Neuronal stem cell (in vitro differentiated cells): ENCODE measurements around the gene VAMP4.

Experiments
- DNase-seq: peaks from one replicate; pipeline ENCODE4 v3.0.0-alpha.2; 2013; ENCODE audit warnings: low spot score
- H2AFZ ChIP-seq: one replicate; pipeline ENCODE4 v1.6.1; 2013; ENCODE audit warnings: mild to moderate bottlenecking, low read length, inconsistent platforms
- H2AK5ac ChIP-seq: 2 replicates; pipeline ENCODE4 v1.6.1; 2013; ENCODE audit warnings: low read depth, mild to moderate bottlenecking, inconsistent platforms, low read length, moderate library complexity, mixed read lengths
- H2BK120ac ChIP-seq: 2 replicates; pipeline ENCODE4 v1.6.1; 2013; ENCODE audit warnings: low read depth, mild to moderate bottlenecking, inconsistent platforms, low read length, moderate library complexity, mixed read lengths
- H2BK12ac ChIP-seq: one replicate; pipeline ENCODE4 v1.6.1; 2013; ENCODE audit warnings: low read length, inconsistent platforms
- H2BK15ac ChIP-seq: 2 replicates; pipeline ENCODE4 v1.6.1; 2013; ENCODE audit warnings: mild to moderate bottlenecking, low read length, inconsistent platforms, mixed read lengths
- H2BK5ac ChIP-seq: one replicate; pipeline ENCODE4 v1.6.1; 2013; ENCODE audit warnings: inconsistent platforms, mild to moderate bottlenecking, low read length, moderate library complexity
- H3K14ac ChIP-seq: one replicate; pipeline ENCODE4 v1.6.1; 2013; ENCODE audit warnings: low read length, inconsistent platforms
- H3K18ac ChIP-seq: 2 replicates; pipeline ENCODE4 v1.6.1; 2013; ENCODE audit warnings: low read length, inconsistent platforms
- H3K23ac ChIP-seq: 2 replicates; pipeline ENCODE4 v1.6.1; 2013; ENCODE audit warnings: low read depth, mild to moderate bottlenecking, mixed read lengths, low read length, inconsistent platforms; ENCODE audit not compliant: poor library complexity
- H3K27ac ChIP-seq: replicated peaks from 3 replicates; pipeline ENCODE4 v1.5.1; 2013; ENCODE audit warnings: low read length, inconsistent platforms
- H3K27me3 ChIP-seq, 3 experiments: 2 replicates each; pipeline ENCODE4 v1.6.1; 2013; ENCODE audit warnings: low read length in 3 of 3, mild to moderate bottlenecking in 2 of 3, inconsistent platforms in 1 of 3, low read depth in 1 of 3, mixed read lengths in 1 of 3, moderate library complexity in 1 of 3; ENCODE audit not compliant: control insufficient read depth in 3 of 3, insufficient read depth in 3 of 3
- H3K36me3 ChIP-seq, 2 donors: replicated peaks in 1 of 2; 2 replicates each; pipeline ENCODE4 v1.6.1; 2013; ENCODE audit warnings: low read length in 2 of 2; ENCODE audit not compliant: control insufficient read depth in 2 of 2, insufficient read depth in 2 of 2
- H3K4ac ChIP-seq: 2 replicates; pipeline ENCODE4 v1.6.1; 2013; ENCODE audit warnings: inconsistent platforms, mild to moderate bottlenecking, low read length, moderate library complexity
- H3K4me1 ChIP-seq, 2 donors: 1 replicate in 1 of 2; 2 replicates in 1 of 2; pipeline ENCODE4 v1.6.1; 2013; ENCODE audit warnings: low read length in 2 of 2, low read depth in 1 of 2; ENCODE audit not compliant: control insufficient read depth in 2 of 2, insufficient read depth in 1 of 2
- H3K4me2 ChIP-seq: one replicate; pipeline ENCODE4 v1.6.1; 2013; ENCODE audit warnings: mild to moderate bottlenecking, low read length, inconsistent platforms; ENCODE audit not compliant: insufficient read depth, poor library complexity, severe bottlenecking
- H3K4me3 ChIP-seq, 2 donors: 2 replicates each; pipeline ENCODE4 v1.5.1; 2013; ENCODE audit warnings: low read length in 2 of 2, mild to moderate bottlenecking in 2 of 2, inconsistent platforms in 1 of 2, moderate library complexity in 1 of 2
- H3K79me1 ChIP-seq: one replicate; pipeline ENCODE4 v1.6.1; 2013; ENCODE audit warnings: low read depth, mild to moderate bottlenecking, inconsistent platforms, low read length, moderate library complexity
- H3K9ac ChIP-seq: one replicate; pipeline ENCODE4 v1.6.1; 2013; ENCODE audit warnings: mild to moderate bottlenecking, low read depth, low read length, inconsistent platforms; ENCODE audit not compliant: poor library complexity
- H3K9me3 ChIP-seq, 2 donors: replicated peaks in 1 of 2; 2 replicates each; pipeline versions ENCODE3 to v1.6.1; 2013; ENCODE audit warnings: low read length in 2 of 2, mild to moderate bottlenecking in 2 of 2, inconsistent platforms in 1 of 2, low read depth in 1 of 2, mixed read lengths in 1 of 2, moderate library complexity in 1 of 2; ENCODE audit not compliant: control insufficient read depth in 2 of 2, insufficient read depth in 1 of 2
- H4K8ac ChIP-seq: one replicate; pipeline ENCODE4 v1.6.1; 2013; ENCODE audit warnings: low read depth, mild to moderate bottlenecking, inconsistent platforms, low read length, moderate library complexity
- H4K91ac ChIP-seq: one replicate; pipeline ENCODE4 v1.6.1; 2013; ENCODE audit warnings: low read length, low read depth, mild to moderate bottlenecking, inconsistent platforms; ENCODE audit not compliant: poor library complexity
- WGBS, 2 donors: extraction: QIAGEN DNeasy Blood & Tissue Kit; methylation state at CpG; one replicate each; pipeline ENCODE4 v1.1.7; 2013; ENCODE audit warnings: missing lambda C conversion rate in 2 of 2, mixed read lengths in 1 of 2; ENCODE audit not compliant: insufficient read length in 2 of 2, insufficient replicate concordance in 1 of 2; ENCODE audit errors: extremely low coverage in 2 of 2; 5-methylcytosine and 5-hydroxymethylcytosine counted together

The VAMP4 gene

DNA sequence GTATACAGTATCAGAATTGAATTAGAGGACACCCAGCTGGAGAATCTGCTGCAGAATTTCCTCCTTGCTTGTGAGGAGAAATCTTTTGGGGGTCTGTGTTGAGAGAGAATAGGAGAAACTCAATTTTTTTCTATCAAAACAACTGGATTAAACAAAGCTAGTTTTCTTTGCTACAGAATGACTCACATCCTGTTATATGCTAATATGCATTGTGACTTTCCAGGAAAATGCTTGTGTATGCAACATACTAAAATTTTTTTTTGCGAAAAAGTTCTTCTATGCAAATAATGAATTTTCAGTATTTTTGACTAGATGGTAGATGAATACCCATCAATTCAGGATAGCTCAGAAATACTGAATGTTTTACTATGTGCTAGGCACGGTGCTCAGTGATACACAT, 2.2 kb downstream of the VAMP4 start:
- Histone ChIP-seq H3K4me2 (no peak overlapping the region), H3K27ac (no peak overlapping the region), H3K79me1 (peaks cover 1% of the 10 kb centered on the region), H3K9ac (no peak overlapping the region), H3K4me1 (peaks cover 1 to 12% of the 10 kb centered on the region in 2 donors), H3K9me3 (no peaks in the 10 kb centered on the region), H3K14ac (no peak overlapping the region), H3K27me3 (no peaks in the 10 kb centered on the region), H4K91ac (no peak overlapping the region), H3K4ac (no peak overlapping the region), H3K4me3 (no peak overlapping the region), H3K23ac (no peak overlapping the region), H2BK120ac (no peak overlapping the region), H2BK12ac (no peak overlapping the region), H2AFZ (no peak overlapping the region), H2AK5ac (no peak overlapping the region), H3K36me3 (peaks cover 2 to 28% of the 10 kb centered on the region in 2 donors), H2BK5ac (no peak overlapping the region), H2BK15ac (no peak overlapping the region), H3K18ac (no peak overlapping the region), H4K8ac (no peak overlapping the region)
- WGBS, 2 donors, result no CpG with 5 or more reads among the region's 2 CpGs
- no peak for DNase-seq

GRCh38 chr1:171738911-171739310, 3.0 kb downstream of the VAMP4 start:
- Histone ChIP-seq H3K4ac (no peak overlapping the region), H2BK12ac (no peak overlapping the region), H3K79me1 (peaks cover 1% of the 10 kb centered on the region), H3K4me2 (no peak overlapping the region), H3K9ac (no peak overlapping the region), H2AK5ac (no peak overlapping the region), H3K9me3 (no peaks in the 10 kb centered on the region), H3K4me3 (no peak overlapping the region), H2AFZ (no peak overlapping the region), H3K14ac (no peak overlapping the region), H3K27me3 (no peaks in the 10 kb centered on the region), H2BK120ac (no peak overlapping the region), H4K91ac (no peak overlapping the region), H3K23ac (no peak overlapping the region), H3K4me1 (peaks cover 1 to 12% of the 10 kb centered on the region in 2 donors), H2BK5ac (no peak overlapping the region), H3K36me3 (peaks cover 2 to 31% of the 10 kb centered on the region in 2 donors), H2BK15ac (no peak overlapping the region), H4K8ac (no peak overlapping the region), H3K18ac (no peak overlapping the region), H3K27ac (no peak overlapping the region)
- no peak for DNase-seq
- WGBS, 2 donors, result no CpG with 5 or more reads among the region's 2 CpGs

GRCh38 chr1:171736196-171736595, 5.7 kb downstream of the VAMP4 start:
- no peak overlapping the region for H4K91ac ChIP-seq
- H3K14ac ChIP-seq, result no peak overlapping the region
- H3K9ac ChIP-seq, result no peak overlapping the region
- H2AFZ ChIP-seq, result no peak overlapping the region
- H3K4ac ChIP-seq, result no peak overlapping the region
- no peak overlapping the region for H4K8ac ChIP-seq
- H3K23ac ChIP-seq, result no peak overlapping the region
- no peak overlapping the region for H3K18ac ChIP-seq
- peaks cover 1 to 8% of the 10 kb centered on the region in 2 donors for H3K4me1 ChIP-seq
- WGBS, 2 donors, result no CpG with 5 or more reads among the region's 2 CpGs
- no peak overlapping the region for H2BK5ac ChIP-seq
- H3K4me3 ChIP-seq, result no peak overlapping the region
- no peak overlapping the region for H3K27ac ChIP-seq
- no peak overlapping the region for H2BK12ac ChIP-seq
- no peak overlapping the region for H2BK15ac ChIP-seq
- H3K9me3 ChIP-seq, result no peaks in the 10 kb centered on the region
- H3K27me3 ChIP-seq, result no peaks in the 10 kb centered on the region
- H2AK5ac ChIP-seq, result no peak overlapping the region
- H2BK120ac ChIP-seq, result no peak overlapping the region
- peaks cover 2 to 35% of the 10 kb centered on the region in 2 donors for H3K36me3 ChIP-seq
- no peak for DNase-seq
- no peak overlapping the region for H3K4me2 ChIP-seq
- peaks cover 1% of the 10 kb centered on the region for H3K79me1 ChIP-seq

GRCh38 chr1:171730052-171730451, 11.8 kb downstream of the VAMP4 start:
- H2AFZ ChIP-seq, result no peak overlapping the region
- H3K4me3 ChIP-seq, result no peak overlapping the region
- H4K91ac ChIP-seq, result no peak overlapping the region
- H3K4me1 ChIP-seq, result no peaks in the 10 kb centered on the region
- peaks cover 3% of the 10 kb centered on the region for H3K79me1 ChIP-seq
- DNase-seq, result no peak
- H3K9ac ChIP-seq, result no peak overlapping the region
- no peak overlapping the region for H2AK5ac ChIP-seq
- H3K27ac ChIP-seq, result no peak overlapping the region
- H3K9me3 ChIP-seq, result peaks cover 0 to 7% of the 10 kb centered on the region in 2 donors
- H2BK15ac ChIP-seq, result no peak overlapping the region
- no peak overlapping the region for H4K8ac ChIP-seq
- H2BK5ac ChIP-seq, result no peak overlapping the region
- H3K4ac ChIP-seq, result no peak overlapping the region
- H2BK120ac ChIP-seq, result no peak overlapping the region
- no peak overlapping the region for H3K4me2 ChIP-seq
- no peak overlapping the region for H2BK12ac ChIP-seq
- peaks cover 2 to 18% of the 10 kb centered on the region in 2 donors for H3K36me3 ChIP-seq
- no peaks in the 10 kb centered on the region for H3K27me3 ChIP-seq
- H3K23ac ChIP-seq, result no peak overlapping the region
- H3K14ac ChIP-seq, result no peak overlapping the region
- H3K18ac ChIP-seq, result no peak overlapping the region
